Fibroblast of pulmonary artery (primary cell): ENCODE data around the gene FEN1.

Experiments
- DNase-seq: peaks from one replicate; pipeline ENCODE4 v3.0.0-alpha.2; 2010; ENCODE audit warnings: low read depth
- H3K4me3 ChIP-seq: replicated peaks from 2 replicates; pipeline ENCODE4 v1.5.1; 2011; ENCODE audit warnings: low read depth, mild to moderate bottlenecking, control low read depth, low read length, moderate library complexity
- CTCF ChIP-seq: IDR thresholded peaks from 2 replicates; pipeline ENCODE4 v1.5.1; 2011; ENCODE audit warnings: mild to moderate bottlenecking, control low read depth, low read length, inconsistent platforms; ENCODE audit errors: missing control alignments

The FEN1 gene

GRCh38 chr11:61757213-61757862 lies 35.4 kb upstream of the FEN1 start:
- no peak overlapping the region for H3K4me3 ChIP-seq
- no peak for TF ChIP-seq CTCF
- DNase-seq = no peak

GRCh38 chr11:61760946-61761345 lies 31.8 kb upstream of the FEN1 start:
- no peak overlapping the region for H3K4me3 ChIP-seq
- TF ChIP-seq CTCF = no peak
- no peak for DNase-seq

DNA sequence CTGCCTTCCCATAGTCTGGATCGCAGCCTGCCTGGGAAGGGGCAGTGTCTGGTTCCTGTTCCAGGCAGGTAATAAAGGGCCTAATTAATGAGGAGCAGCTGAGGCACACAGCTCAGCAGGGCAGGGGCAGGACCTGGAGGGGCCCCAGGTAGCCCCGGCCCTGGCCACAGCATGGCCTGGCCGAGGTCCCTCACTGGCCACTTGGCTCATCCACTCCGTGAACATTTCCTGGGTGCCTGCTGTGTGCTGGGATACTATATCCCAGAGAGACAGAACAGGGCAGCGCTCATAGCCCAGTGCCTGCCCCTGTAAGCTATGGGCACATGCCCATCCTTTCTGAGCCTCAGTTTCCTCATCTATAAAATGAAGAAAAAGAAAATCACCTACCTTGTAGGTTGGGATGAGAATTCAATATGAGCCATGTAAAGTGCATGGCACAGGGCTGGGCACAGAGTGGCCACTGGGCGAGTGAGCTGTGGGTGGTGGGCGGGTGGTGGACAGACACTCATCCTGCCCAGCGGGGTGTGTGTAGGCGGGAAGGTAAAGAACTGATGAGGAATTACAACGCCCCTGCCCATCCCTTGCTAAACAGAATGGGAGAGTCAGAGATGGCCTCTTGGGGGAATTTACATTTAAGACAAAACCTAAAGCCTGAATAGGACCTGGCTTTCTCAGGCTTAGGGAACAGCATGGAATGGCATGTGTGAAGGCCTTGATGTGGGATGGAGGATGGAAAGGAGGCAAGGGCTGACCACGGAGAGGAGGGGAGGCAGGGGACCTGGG lies 31.1 kb upstream of the FEN1 start:
- no peak for DNase-seq
- no peak for TF ChIP-seq CTCF
- H3K4me3 ChIP-seq = no peak overlapping the region

DNA sequence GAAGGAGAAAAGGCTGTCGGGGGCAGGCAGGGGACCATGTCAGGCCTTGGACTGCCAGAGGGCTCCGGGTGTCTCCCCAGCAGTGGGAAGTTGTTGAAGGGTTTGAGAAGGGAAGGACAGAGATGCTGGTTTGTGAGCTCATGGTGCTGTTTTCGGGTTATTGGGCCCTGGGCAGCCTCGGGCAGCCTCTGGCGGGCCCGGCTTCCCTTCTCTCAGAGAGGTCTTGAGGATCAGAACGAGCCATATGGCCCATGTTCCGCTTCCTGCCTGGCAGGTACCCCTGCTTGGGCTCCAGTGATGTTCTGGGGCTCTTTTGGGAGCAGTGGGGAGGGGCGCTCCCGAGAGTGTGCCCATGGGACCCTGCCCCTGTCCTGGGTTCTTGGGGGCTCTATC lies 30.5 kb upstream of the FEN1 start:
- no peak for TF ChIP-seq CTCF
- no peak for DNase-seq
- H3K4me3 ChIP-seq = no peak overlapping the region

GRCh38 chr11:61762798-61763197 lies 29.9 kb upstream of the FEN1 start:
- no peak for DNase-seq

DNA sequence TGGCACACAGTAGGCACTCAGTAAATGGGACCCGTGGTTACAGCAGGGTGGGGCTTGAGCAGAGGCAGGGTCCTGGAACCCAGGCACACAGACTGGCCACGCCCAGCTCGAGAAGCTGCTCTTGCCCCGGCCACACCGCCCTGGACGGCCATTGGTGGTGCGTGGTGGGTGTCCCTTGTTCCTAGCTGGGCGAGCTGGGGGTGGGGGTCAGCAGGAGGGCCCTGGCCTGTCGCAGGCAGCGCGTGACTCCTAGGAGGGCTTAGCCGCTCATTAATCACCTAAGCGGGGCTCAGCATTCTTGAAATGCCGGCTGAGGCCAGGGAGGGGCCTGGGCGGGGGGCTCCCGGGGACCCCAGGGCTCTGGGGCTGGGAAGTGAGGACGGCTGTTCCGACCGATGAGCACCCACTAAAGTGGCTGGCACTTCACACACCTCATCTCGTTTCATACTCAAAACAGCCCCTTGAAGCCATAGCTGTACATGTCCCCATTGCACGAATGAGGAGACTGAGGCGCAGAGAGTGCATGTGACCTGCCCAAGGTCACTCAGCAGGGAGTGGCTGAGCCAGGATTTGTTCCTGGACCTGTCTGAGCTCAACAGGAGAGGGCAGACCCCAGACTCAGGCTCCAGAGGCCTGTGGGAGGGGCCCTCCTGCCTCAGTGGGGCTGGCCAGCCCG lies 28.6 kb upstream of the FEN1 start:
- no peak for TF ChIP-seq CTCF
- DNase-seq = no peak
- H3K4me3 ChIP-seq = no peak overlapping the region

More at GRCh38 chr11:61762798-61763197, 29.9 kb upstream of the FEN1 start:
- no peak overlapping the region for H3K4me3 ChIP-seq
- no peak for TF ChIP-seq CTCF
